Measurements from ENCODE around the gene COG7.

COG7 gene

DNA sequence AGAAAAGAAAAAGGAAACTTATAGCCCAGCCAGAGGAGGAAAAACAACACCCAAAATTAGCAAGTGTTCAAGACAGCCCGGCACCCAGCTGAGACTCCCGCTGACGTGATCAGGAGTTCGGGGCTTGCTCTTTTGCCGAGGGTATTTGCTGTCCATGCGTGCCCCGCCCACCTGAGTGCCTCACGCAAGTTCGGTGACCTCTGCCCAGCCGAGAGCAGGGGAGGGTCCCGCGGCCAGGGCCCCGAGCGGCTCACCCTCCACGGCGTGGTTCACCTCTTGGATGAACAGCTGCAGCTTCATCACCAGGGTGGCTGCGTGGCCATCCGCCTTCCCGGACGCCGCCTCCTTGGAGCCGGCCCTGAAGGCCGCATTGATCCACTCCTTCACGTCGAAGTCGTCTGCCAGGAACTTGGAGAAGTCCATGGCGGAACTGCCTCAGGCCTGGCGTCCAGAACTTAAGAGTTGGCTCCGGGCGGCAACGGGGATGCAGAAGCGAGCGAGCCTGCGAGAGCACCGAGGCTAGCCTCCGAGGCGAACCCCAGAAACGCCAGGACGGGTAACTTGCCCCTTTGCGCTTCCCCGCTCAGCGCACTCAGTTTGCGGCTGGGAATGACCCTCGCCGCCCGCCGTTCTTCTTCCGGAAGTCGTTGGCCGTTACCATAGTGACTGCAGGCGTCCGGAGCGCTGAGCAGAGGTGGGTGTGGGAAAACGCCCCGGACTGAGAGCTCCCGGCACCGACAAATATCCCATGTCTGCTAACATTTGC, at the start of gene COG7:
Gene COG7, minus strand, starts transcription at position 618 of the 766 bp plus-strand sequence. Its CDS starts 195 bp downstream, at position 423.
- DNase-seq (ENCODE audit: low read depth, low spot score) = peak; percentile 55
- TF ChIP-seq EZH2 (IDR thresholded peaks at IDR 0.05) (no peak), POLR2AphosphoS5 (IDR thresholded peaks at IDR 0.05; ENCODE audit: borderline replicate concordance, low read depth, low read length) (peak; percentile 59; the same call in 1 of the 2 replicates)
- Histone ChIP-seq H3K4me3 (peak within 1 kb of the TSS; percentile 98), H3K27ac (no peak within 1 kb of the TSS), H3K36me3 (ENCODE audit: insufficient read depth, low read length) (no peaks in the 10 kb centered on the region), H3K9me3 (ENCODE audit: low read depth, low read length) (no peaks in the 10 kb centered on the region), H3K9ac (ENCODE audit: insufficient read length) (peak within 1 kb of the TSS; percentile 92)

GRCh38 chr16:23502466-23502865, 49.5 kb upstream of the COG7 start:
- H3K36me3 ChIP-seq (ENCODE audit: insufficient read depth, low read length) = peaks cover 21% of the 10 kb centered on the region; the same call in 1 of the 2 replicates
- TF ChIP-seq POLR2AphosphoS5 (IDR thresholded peaks at IDR 0.05; ENCODE audit: borderline replicate concordance, low read depth, low read length) (no peak), FOXP2 (optimal IDR thresholded peaks at IDR 0.05; ENCODE audit: control extremely low read depth, extremely low read length, insufficient read depth) (no peak), EZH2 (IDR thresholded peaks at IDR 0.05) (no peak)

DNA sequence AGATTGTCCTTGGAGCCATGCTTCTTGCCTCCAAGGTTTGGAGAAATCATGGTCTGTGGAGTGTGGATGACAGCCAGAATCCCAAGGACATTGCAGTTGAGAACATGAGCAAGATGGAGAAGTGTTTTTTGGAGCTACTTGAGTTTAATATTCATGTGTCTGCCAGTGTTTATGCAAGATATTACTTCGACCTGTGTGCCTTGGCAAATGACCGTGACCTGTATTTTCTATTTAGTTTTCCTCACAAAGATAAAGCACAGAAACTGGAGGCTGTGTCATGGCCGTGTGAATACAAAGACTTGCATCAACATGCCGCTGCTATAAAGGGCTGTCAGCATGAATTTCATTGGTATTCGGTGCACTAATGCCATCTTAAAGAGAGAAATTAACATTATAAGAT, 48.3 kb upstream of the COG7 start:
- H3K36me3 ChIP-seq (ENCODE audit: insufficient read depth, low read length) = peaks cover 23% of the 10 kb centered on the region; the same call in 1 of the 2 replicates
- H3K4me3 ChIP-seq = no peak overlapping the region
- peak overlapping the region; percentile 26 for H3K27ac ChIP-seq
- H3K9me3 ChIP-seq (ENCODE audit: low read depth, low read length) = no peaks in the 10 kb centered on the region
- H3K9ac ChIP-seq (ENCODE audit: insufficient read length) = no peak overlapping the region
- DNase-seq (ENCODE audit: low read depth, low spot score) = no peak
- no peak for TF ChIP-seq POLR2AphosphoS5 (IDR thresholded peaks at IDR 0.05; ENCODE audit: borderline replicate concordance, low read depth, low read length)
- TF ChIP-seq FOXP2 (optimal IDR thresholded peaks at IDR 0.05; ENCODE audit: control extremely low read depth, extremely low read length, insufficient read depth) = no peak
- no peak for TF ChIP-seq EZH2 (IDR thresholded peaks at IDR 0.05)

More at GRCh38 chr16:23502466-23502865, 49.5 kb upstream of the COG7 start:
- Histone ChIP-seq H3K9me3 (ENCODE audit: low read depth, low read length) (no peaks in the 10 kb centered on the region), H3K9ac (ENCODE audit: insufficient read length) (no peak overlapping the region), H3K27ac (peak overlapping the region; percentile 31; the same call in 1 of the 2 replicates), H3K4me3 (no peak overlapping the region)
- no peak for DNase-seq (ENCODE audit: low read depth, low spot score)

DNA sequence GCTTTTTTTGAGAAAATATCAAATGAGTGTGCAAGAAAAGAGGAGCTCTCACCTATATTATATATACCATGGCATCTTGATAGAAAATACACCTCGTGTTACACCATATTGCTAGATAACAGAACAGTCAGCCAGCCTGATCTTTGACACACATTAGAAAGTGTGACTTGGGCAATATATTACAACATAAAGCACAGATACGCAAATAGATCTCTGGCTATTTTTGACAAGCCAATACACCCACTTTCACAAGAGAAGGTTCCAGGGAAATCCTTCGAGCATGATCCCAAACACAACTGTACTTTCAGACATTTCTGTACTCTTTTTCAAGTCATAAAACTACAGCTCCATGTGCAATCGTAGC, 47.9 kb upstream of the COG7 start:
- no peak overlapping the region for H3K4me3 ChIP-seq
- no peak overlapping the region for H3K9ac ChIP-seq (ENCODE audit: insufficient read length)
- no peaks in the 10 kb centered on the region for H3K9me3 ChIP-seq (ENCODE audit: low read depth, low read length)
- peaks cover 25% of the 10 kb centered on the region; the same call in 1 of the 2 replicates for H3K36me3 ChIP-seq (ENCODE audit: insufficient read depth, low read length)
- H3K27ac ChIP-seq = peak overlapping the region; percentile 26; the same call in 1 of the 2 replicates
- no peak for DNase-seq (ENCODE audit: low read depth, low spot score)
- TF ChIP-seq FOXP2 (optimal IDR thresholded peaks at IDR 0.05; ENCODE audit: control extremely low read depth, extremely low read length, insufficient read depth) (no peak), POLR2AphosphoS5 (IDR thresholded peaks at IDR 0.05; ENCODE audit: borderline replicate concordance, low read depth, low read length) (no peak), EZH2 (IDR thresholded peaks at IDR 0.05) (no peak)

- no peaks in the 10 kb centered on the region for H3K9me3 ChIP-seq (ENCODE audit: low read depth, low read length)
- no peak overlapping the region for H3K27ac ChIP-seq
- H3K9ac ChIP-seq (ENCODE audit: insufficient read length) = no peak overlapping the region
- no peak overlapping the region for H3K4me3 ChIP-seq
- peaks cover 30% of the 10 kb centered on the region; the same call in 1 of the 2 replicates for H3K36me3 ChIP-seq (ENCODE audit: insufficient read depth, low read length)
- DNase-seq (ENCODE audit: low read depth, low spot score) = no peak
- no peak for TF ChIP-seq EZH2 (IDR thresholded peaks at IDR 0.05)
- TF ChIP-seq POLR2AphosphoS5 (IDR thresholded peaks at IDR 0.05; ENCODE audit: borderline replicate concordance, low read depth, low read length) = no peak
- no peak for TF ChIP-seq FOXP2 (optimal IDR thresholded peaks at IDR 0.05; ENCODE audit: control extremely low read depth, extremely low read length, insufficient read depth)
Observed at GRCh38 chr16:23500212-23500861, 47.3 kb upstream of the COG7 start.

DNA sequence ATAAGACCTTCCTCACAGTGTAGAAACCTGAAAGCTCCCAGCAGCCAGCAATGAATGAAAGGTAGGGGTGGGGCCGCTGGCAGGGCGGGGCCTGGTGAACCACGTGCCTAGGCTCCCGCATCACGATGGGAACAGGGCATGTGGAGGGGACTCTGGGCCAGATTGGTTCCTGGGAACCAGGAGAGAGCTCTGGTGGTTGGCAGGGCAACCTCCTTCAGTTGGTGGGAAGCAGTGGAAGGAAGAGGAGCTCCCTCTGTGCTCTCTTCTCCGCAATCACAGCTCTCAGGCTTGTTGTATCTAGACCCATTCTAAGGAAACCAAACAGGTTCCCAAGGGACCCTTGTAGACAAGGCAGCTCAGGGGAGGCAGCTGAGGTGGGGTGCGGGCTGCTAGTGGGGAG, 46.8 kb upstream of the COG7 start:
- H3K9me3 ChIP-seq (ENCODE audit: low read depth, low read length) = no peaks in the 10 kb centered on the region
- DNase-seq (ENCODE audit: low read depth, low spot score) = no peak
- H3K36me3 ChIP-seq (ENCODE audit: insufficient read depth, low read length) = peaks cover 34% of the 10 kb centered on the region; the same call in 1 of the 2 replicates
- TF ChIP-seq FOXP2 (optimal IDR thresholded peaks at IDR 0.05; ENCODE audit: control extremely low read depth, extremely low read length, insufficient read depth) = no peak
- no peak for TF ChIP-seq POLR2AphosphoS5 (IDR thresholded peaks at IDR 0.05; ENCODE audit: borderline replicate concordance, low read depth, low read length)
- TF ChIP-seq EZH2 (IDR thresholded peaks at IDR 0.05) = no peak
- no peak overlapping the region for H3K27ac ChIP-seq
- no peak overlapping the region for H3K4me3 ChIP-seq
- no peak overlapping the region for H3K9ac ChIP-seq (ENCODE audit: insufficient read length)

- TF ChIP-seq FOXP2 (optimal IDR thresholded peaks at IDR 0.05; ENCODE audit: control extremely low read depth, extremely low read length, insufficient read depth) (no peak), EZH2 (IDR thresholded peaks at IDR 0.05) (no peak), POLR2AphosphoS5 (IDR thresholded peaks at IDR 0.05; ENCODE audit: borderline replicate concordance, low read depth, low read length) (no peak)
- no peak overlapping the region for H3K9ac ChIP-seq (ENCODE audit: insufficient read length)
- peaks cover 42% of the 10 kb centered on the region; the same call in 1 of the 2 replicates for H3K36me3 ChIP-seq (ENCODE audit: insufficient read depth, low read length)
- no peaks in the 10 kb centered on the region for H3K9me3 ChIP-seq (ENCODE audit: low read depth, low read length)
- no peak overlapping the region for H3K27ac ChIP-seq
- DNase-seq (ENCODE audit: low read depth, low spot score) = no peak
- no peak overlapping the region for H3K4me3 ChIP-seq
Observed at GRCh38 chr16:23498863-23499262, 45.9 kb upstream of the COG7 start.

- H3K9ac ChIP-seq (ENCODE audit: insufficient read length) = no peak overlapping the region
- DNase-seq (ENCODE audit: low read depth, low spot score) = no peak
- H3K9me3 ChIP-seq (ENCODE audit: low read depth, low read length) = no peaks in the 10 kb centered on the region
Observed at GRCh38 chr16:23497543-23497868, 44.5 kb upstream of the COG7 start.

More at GRCh38 chr16:23497543-23497868, 44.5 kb upstream of the COG7 start:
- Histone ChIP-seq H3K4me3 (no peak overlapping the region), H3K36me3 (ENCODE audit: insufficient read depth, low read length) (peaks cover 51% of the 10 kb centered on the region), H3K27ac (peak overlapping the region; percentile 5; the same call in 1 of the 2 replicates)
- TF ChIP-seq FOXP2 (optimal IDR thresholded peaks at IDR 0.05; ENCODE audit: control extremely low read depth, extremely low read length, insufficient read depth) (no peak), POLR2AphosphoS5 (IDR thresholded peaks at IDR 0.05; ENCODE audit: borderline replicate concordance, low read depth, low read length) (no peak), EZH2 (IDR thresholded peaks at IDR 0.05) (no peak)

All from SK-N-MC (cell line).